GM23248 (cell line): Measurements from ENCODE around the gene RASSF5. TPM values are rescaled to one million over a fixed set of nuclear protein-coding genes. Genes with fewer than 3 reads are reported as not detected.

Experiments used
- DNase-seq: peaks from one replicate; pipeline ENCODE4 v3.0.0-alpha.2; 2015
- H2AFZ ChIP-seq: fragments of 200-600 bp; sonication (generic); 2 replicates; pipeline ENCODE4 v1.6.1; 2016; ENCODE audit warnings: antibody characterized with exemption
- H3F3A ChIP-seq: fragments of 200-600 bp; sonication (generic); 2 replicates; pipeline ENCODE4 v1.6.1; 2016; ENCODE audit warnings: mild to moderate bottlenecking, antibody characterized with exemption, mixed run types; ENCODE audit not compliant: insufficient read depth
- H3K27ac ChIP-seq: fragments of 200-600 bp; sonication (generic); 2 replicates; pipeline ENCODE4 v1.5.1; 2016; ENCODE audit warnings: mild to moderate bottlenecking
- H3K27me3 ChIP-seq: fragments of 200-600 bp; sonication (generic); replicated peaks from 2 replicates; pipeline ENCODE4 v1.6.1; 2016; ENCODE audit warnings: mild to moderate bottlenecking; ENCODE audit not compliant: insufficient read depth
- H3K36me3 ChIP-seq: fragments of 200-600 bp; sonication (generic); 2 replicates; pipeline ENCODE4 v1.6.1; 2016; ENCODE audit warnings: low read depth, mild to moderate bottlenecking
- H3K4me1 ChIP-seq: fragments of 200-600 bp; sonication (generic); 2 replicates; pipeline ENCODE4 v1.6.1; 2016; ENCODE audit warnings: mild to moderate bottlenecking; ENCODE audit not compliant: insufficient read depth
- H3K4me2 ChIP-seq: fragments of 200-600 bp; sonication (generic); one replicate; pipeline ENCODE4 v1.6.1; 2016; ENCODE audit warnings: mild to moderate bottlenecking; ENCODE audit not compliant: unreplicated experiment
- H3K4me3 ChIP-seq: fragments of 200-600 bp; sonication (generic); 2 replicates; pipeline ENCODE4 v1.5.1; 2016; ENCODE audit warnings: mild to moderate bottlenecking
- H3K79me2 ChIP-seq: fragments of 200-600 bp; sonication (generic); 2 replicates; pipeline ENCODE4 v1.6.1; 2016; ENCODE audit warnings: mild to moderate bottlenecking; ENCODE audit not compliant: insufficient read depth
- H3K9ac ChIP-seq: fragments of 200-600 bp; sonication (generic); 2 replicates; pipeline ENCODE4 v1.6.1; 2016; ENCODE audit warnings: mild to moderate bottlenecking
- H3K9me2 ChIP-seq: fragments of 200-600 bp; sonication (generic); 2 replicates; pipeline ENCODE4 v1.6.1; 2016; ENCODE audit warnings: mixed run types, mild to moderate bottlenecking, moderate library complexity; ENCODE audit not compliant: insufficient read depth
- H3K9me3 ChIP-seq: fragments of 200-600 bp; sonication (generic); one replicate; pipeline ENCODE4 v1.6.1; 2017; ENCODE audit warnings: low read depth
- H4K20me1 ChIP-seq: fragments of 200-600 bp; sonication (generic); 2 replicates; pipeline ENCODE4 v1.6.0; 2016; ENCODE audit not compliant: insufficient read depth
- EZH2 ChIP-seq: fragments of 200-600 bp; sonication (generic); IDR thresholded peaks from 2 replicates; pipeline ENCODE4 v1.6.1; 2018; ENCODE audit warnings: antibody characterized with exemption, mild to moderate bottlenecking; ENCODE audit not compliant: insufficient read depth, poor library complexity, severe bottlenecking
- EZH2phosphoT487 ChIP-seq: fragments of 200-600 bp; sonication (generic); IDR thresholded peaks from 2 replicates; pipeline ENCODE4 v1.6.1; 2018; ENCODE audit warnings: antibody characterized with exemption, moderate library complexity, mild to moderate bottlenecking, low read depth; ENCODE audit not compliant: insufficient read depth
- WGBS, 2 experiments: methylation state at CpG; one replicate each; pipeline ENCODE4 v1.1.6; 2015 to 2017; ENCODE audit warnings: low lambda C conversion rate in 2 of 2, low coverage in 1 of 2; ENCODE audit errors: missing lambda C conversion rate in 2 of 2; 5-methylcytosine and 5-hydroxymethylcytosine counted together
- in situ Hi-C: fragments of 300-500 bp; cut with MboI; formaldehyde crosslinking; loops from 2 replicates; pipeline ENCODE4 v1.15.0; 2020
- polyA plus RNA-seq: library from polyadenylated mRNA; unstranded; fragments of >200 nt; fragmentation: Nextera tagmentation; extraction: Ambion mirVana; gene quantifications from 2 replicates; pipeline ENCODE4 v1.2.1, GENCODE V29; 2016
- total RNA-seq: library from RNA; depleted of rRNA; stranded (reverse); fragments of >200 nt; shearing (Covaris generic); gene quantifications from 2 replicates; pipeline ENCODE4 v1.2.3, GENCODE V29; 2014

RASSF5 gene
- total and polyA plus RNA-seq, 2 experiments from 2014 or later, result 0.22 to 0.48 TPM

DNA sequence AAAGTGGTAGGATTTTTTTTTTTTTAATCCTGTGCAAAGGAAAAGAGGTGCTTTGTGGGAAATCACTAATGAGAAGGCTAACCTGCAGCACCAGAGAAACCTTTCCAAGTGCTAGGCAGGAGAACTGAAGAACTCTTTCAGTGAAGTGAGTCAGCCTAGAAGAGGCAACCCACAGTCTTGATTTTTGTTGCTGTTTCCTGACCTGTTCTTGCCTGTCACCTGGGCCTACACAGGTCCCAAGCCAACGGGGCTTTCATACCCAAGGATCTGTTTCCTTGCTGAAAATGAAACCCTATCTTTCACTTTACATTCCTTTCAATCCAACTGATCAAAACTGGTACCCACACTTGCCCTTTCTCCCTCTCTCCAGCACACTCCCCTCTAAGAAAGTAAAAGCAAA lies 44.2 kb upstream of the RASSF5 start:
- H3K9ac ChIP-seq, result no peak overlapping the region
- no peaks in the 10 kb centered on the region for H4K20me1 ChIP-seq
- no peak overlapping the region for H3K27ac ChIP-seq
- H3K9me2 ChIP-seq, result no peaks in the 10 kb centered on the region
- no peaks in the 10 kb centered on the region for H3K27me3 ChIP-seq
- in situ Hi-C loops, result no loop called here
- TF ChIP-seq EZH2 (no peak), EZH2phosphoT487 (no peak)
- H2AFZ ChIP-seq, result no peak overlapping the region
- H3K4me3 ChIP-seq, result no peak overlapping the region
- no peak for DNase-seq
- H3K4me1 ChIP-seq, result peaks cover 13% of the 10 kb centered on the region
- H3F3A ChIP-seq, result peaks cover 26% of the 10 kb centered on the region
- WGBS, 2 experiments, result 41 to 50% methylated on average over 1 of the region's 1 CpG
- H3K36me3 ChIP-seq, result peaks cover 12% of the 10 kb centered on the region
- H3K79me2 ChIP-seq, result no peaks in the 10 kb centered on the region
- no peak overlapping the region for H3K4me2 ChIP-seq
- no peaks in the 10 kb centered on the region for H3K9me3 ChIP-seq

GRCh38 chr1:206463911-206464310 lies 43.4 kb upstream of the RASSF5 start:
- Histone ChIP-seq H3K4me3 (no peak overlapping the region), H3K9me3 (no peaks in the 10 kb centered on the region), H3K4me1 (peaks cover 13% of the 10 kb centered on the region), H3K9ac (peak overlapping the region; percentile 59), H3K4me2 (peak overlapping the region; percentile 37), H3K9me2 (no peaks in the 10 kb centered on the region), H4K20me1 (no peaks in the 10 kb centered on the region), H3K27me3 (no peaks in the 10 kb centered on the region), H3K36me3 (peaks cover 8% of the 10 kb centered on the region), H3F3A (peaks cover 26% of the 10 kb centered on the region), H2AFZ (no peak overlapping the region), H3K27ac (peak overlapping the region; percentile 84), H3K79me2 (no peaks in the 10 kb centered on the region)
- DNase-seq, result no peak
- TF ChIP-seq EZH2phosphoT487 (no peak), EZH2 (no peak)
- in situ Hi-C loops, result no loop called here
- WGBS, 2 experiments, result 85 to 91% methylated on average over 8 of the region's 8 CpGs

GRCh38 chr1:206464456-206464964 lies 42.8 kb upstream of the RASSF5 start:
- Histone ChIP-seq H4K20me1 (no peaks in the 10 kb centered on the region), H2AFZ (no peak overlapping the region), H3K9me2 (no peaks in the 10 kb centered on the region), H3K27ac (peak overlapping the region; percentile 84), H3K9me3 (no peaks in the 10 kb centered on the region), H3K9ac (peak overlapping the region; percentile 59), H3K4me2 (peak overlapping the region; percentile 37), H3K79me2 (no peaks in the 10 kb centered on the region), H3K36me3 (peaks cover 8% of the 10 kb centered on the region), H3F3A (peaks cover 30% of the 10 kb centered on the region), H3K27me3 (no peaks in the 10 kb centered on the region), H3K4me1 (peaks cover 16% of the 10 kb centered on the region), H3K4me3 (no peak overlapping the region)
- in situ Hi-C loops, result no loop called here
- DNase-seq, result peak; percentile 98
- TF ChIP-seq EZH2phosphoT487, result no peak
- no peak for TF ChIP-seq EZH2
- 25 to 26% methylated on average over 4 of the region's 4 CpGs for WGBS, 2 experiments

DNA sequence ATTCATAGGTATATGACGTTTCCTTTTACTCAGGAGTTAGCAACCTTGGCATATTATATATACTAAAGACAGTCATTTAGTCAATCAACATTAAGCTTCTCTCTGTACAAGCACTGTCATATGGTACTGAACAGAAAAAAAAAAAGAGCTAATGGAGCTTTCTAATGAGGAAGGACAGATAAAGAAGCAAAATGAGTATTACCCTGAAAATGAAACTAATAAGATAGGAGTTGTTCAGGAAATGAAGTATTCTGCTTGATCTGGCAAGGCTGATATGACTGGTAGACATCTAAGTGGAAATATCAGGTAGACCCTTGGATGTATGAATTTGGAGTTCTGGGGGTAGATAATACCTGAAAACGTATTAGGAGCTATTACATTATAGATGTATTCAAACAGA lies 41.4 kb upstream of the RASSF5 start:
- in situ Hi-C loops, result no loop called here
- Histone ChIP-seq H2AFZ (no peak overlapping the region), H4K20me1 (no peaks in the 10 kb centered on the region), H3K36me3 (peaks cover 8% of the 10 kb centered on the region), H3F3A (peaks cover 37% of the 10 kb centered on the region), H3K4me2 (no peak overlapping the region), H3K9me3 (no peaks in the 10 kb centered on the region), H3K4me3 (no peak overlapping the region), H3K9me2 (no peaks in the 10 kb centered on the region), H3K27me3 (no peaks in the 10 kb centered on the region), H3K4me1 (peaks cover 22% of the 10 kb centered on the region), H3K9ac (no peak overlapping the region), H3K27ac (no peak overlapping the region), H3K79me2 (no peaks in the 10 kb centered on the region)
- TF ChIP-seq EZH2 (no peak), EZH2phosphoT487 (no peak)
- DNase-seq, result no peak
- WGBS, 2 experiments, result 78 to 83% methylated on average over 2 of the region's 2 CpGs
